HFFc6 (cell line): ENCODE results near the gene SEPTIN3. TPM values are rescaled to one million over a fixed set of nuclear protein-coding genes. Genes with fewer than 3 reads are reported as not detected.

Source experiments
- DNase-seq: peaks from one replicate; pipeline ENCODE4 v3.0.0-alpha.2; 2018
- H3K27ac Mint-ChIP-seq: 2 replicates; pipeline ENCODE4 v1.8.0; 2020; ENCODE audit warnings: mild to moderate bottlenecking, mixed read lengths
- H3K27me3 Mint-ChIP-seq: 2 replicates; pipeline ENCODE4 v1.8.0; 2021; ENCODE audit warnings: mild to moderate bottlenecking, moderate library complexity, mixed read lengths; ENCODE audit not compliant: insufficient read depth
- H3K36me3 Mint-ChIP-seq: 2 replicates; pipeline ENCODE4 v1.8.0; 2021; ENCODE audit warnings: low read depth, mixed read lengths
- H3K4me1 Mint-ChIP-seq: 2 replicates; pipeline ENCODE4 v1.8.0; 2020; ENCODE audit warnings: low read depth, mixed read lengths
- H3K4me3 Mint-ChIP-seq: 2 replicates; pipeline ENCODE4 v1.8.0; 2020; ENCODE audit warnings: mild to moderate bottlenecking, moderate library complexity, mixed read lengths
- H3K9me3 Mint-ChIP-seq: 2 replicates; pipeline ENCODE4 v1.8.0; 2020; ENCODE audit warnings: mild to moderate bottlenecking, mixed read lengths
- total RNA-seq, 6 experiments: library from RNA; stranded (reverse); fragmentation: NEBNext Ultra II Directional; extraction: Animal tissue kit (Norgen Biotek cat#: 25700); gene quantifications; 2 replicates in 1 of 6; 3 replicates in 5 of 6; pipeline ENCODE4 v1.2.3, GENCODE V29; 2021
- TF ChIP-seq, protein P1 (sequence below): fragments of 200-600 bp; sonication (generic); IDR thresholded peaks from 2 replicates; pipeline ENCODE4 v1.5.0; 2021; ENCODE audit warnings: antibody characterized with exemption, mild to moderate bottlenecking

Gene SEPTIN3
- total RNA-seq, 6 experiments from 2014 or later: 0.05 to 0.17 TPM; not detected in 4

DNA sequence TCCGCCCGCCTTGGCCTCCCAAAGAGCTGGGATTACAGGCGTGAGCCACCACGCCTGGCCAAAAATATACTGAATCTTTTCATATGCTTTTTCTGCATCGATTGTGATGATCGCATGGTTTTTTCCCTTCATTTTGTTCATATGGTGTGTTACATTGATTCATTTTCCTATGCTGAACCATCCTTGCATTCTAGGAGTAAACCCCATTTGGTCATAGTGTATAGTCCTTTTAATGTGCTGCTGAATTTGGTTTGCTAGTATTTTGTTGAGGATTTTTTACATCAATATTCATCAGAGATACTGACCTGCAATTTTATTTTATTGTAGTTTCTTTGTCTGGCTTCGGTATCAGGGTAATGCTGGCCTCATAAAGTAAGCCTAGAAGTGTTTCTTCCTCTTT, 41.5 kb downstream of the SEPTIN3 start:
- no peak for DNase-seq
- Mint-ChIP-seq H3K36me3 (peaks cover 9% of the 10 kb centered on the region), H3K27ac (no peak overlapping the region), H3K9me3 (peaks cover 26% of the 10 kb centered on the region), H3K4me1 (no peaks in the 10 kb centered on the region), H3K27me3 (peaks cover 19% of the 10 kb centered on the region), H3K4me3 (no peak overlapping the region)
- TF ChIP-seq, protein P1, sequence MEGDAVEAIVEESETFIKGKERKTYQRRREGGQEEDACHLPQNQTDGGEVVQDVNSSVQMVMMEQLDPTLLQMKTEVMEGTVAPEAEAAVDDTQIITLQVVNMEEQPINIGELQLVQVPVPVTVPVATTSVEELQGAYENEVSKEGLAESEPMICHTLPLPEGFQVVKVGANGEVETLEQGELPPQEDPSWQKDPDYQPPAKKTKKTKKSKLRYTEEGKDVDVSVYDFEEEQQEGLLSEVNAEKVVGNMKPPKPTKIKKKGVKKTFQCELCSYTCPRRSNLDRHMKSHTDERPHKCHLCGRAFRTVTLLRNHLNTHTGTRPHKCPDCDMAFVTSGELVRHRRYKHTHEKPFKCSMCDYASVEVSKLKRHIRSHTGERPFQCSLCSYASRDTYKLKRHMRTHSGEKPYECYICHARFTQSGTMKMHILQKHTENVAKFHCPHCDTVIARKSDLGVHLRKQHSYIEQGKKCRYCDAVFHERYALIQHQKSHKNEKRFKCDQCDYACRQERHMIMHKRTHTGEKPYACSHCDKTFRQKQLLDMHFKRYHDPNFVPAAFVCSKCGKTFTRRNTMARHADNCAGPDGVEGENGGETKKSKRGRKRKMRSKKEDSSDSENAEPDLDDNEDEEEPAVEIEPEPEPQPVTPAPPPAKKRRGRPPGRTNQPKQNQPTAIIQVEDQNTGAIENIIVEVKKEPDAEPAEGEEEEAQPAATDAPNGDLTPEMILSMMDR: no peak

DNA sequence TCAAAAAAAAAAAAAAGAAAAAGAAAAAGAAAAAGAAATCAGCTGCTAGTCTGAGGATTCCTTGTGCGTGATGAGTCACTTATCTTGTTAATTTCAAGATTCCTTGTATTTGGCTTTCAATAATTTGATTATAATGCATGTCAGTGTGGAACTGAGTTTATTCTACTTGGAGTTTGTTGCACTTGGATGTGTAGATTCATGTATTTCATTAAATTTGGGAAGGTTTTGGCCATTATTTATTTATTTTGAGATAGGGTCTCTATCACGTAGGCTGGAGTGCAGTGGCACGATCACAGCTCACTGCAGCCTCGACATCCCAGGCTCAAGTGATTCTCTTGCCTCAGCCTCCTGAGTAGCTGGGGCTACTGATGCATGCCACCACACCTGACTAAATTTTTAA, 44.1 kb downstream of the SEPTIN3 start:
- H3K4me3 Mint-ChIP-seq: no peak overlapping the region
- TF ChIP-seq, protein P1: no peak
- no peak overlapping the region for H3K27ac Mint-ChIP-seq
- H3K27me3 Mint-ChIP-seq: peaks cover 34% of the 10 kb centered on the region
- H3K4me1 Mint-ChIP-seq: no peaks in the 10 kb centered on the region
- H3K36me3 Mint-ChIP-seq: peaks cover 9% of the 10 kb centered on the region
- peaks cover 26% of the 10 kb centered on the region for H3K9me3 Mint-ChIP-seq
- no peak for DNase-seq

- Mint-ChIP-seq H3K27me3 (peaks cover 54% of the 10 kb centered on the region), H3K36me3 (no peaks in the 10 kb centered on the region), H3K4me3 (no peak overlapping the region), H3K4me1 (no peaks in the 10 kb centered on the region), H3K9me3 (peaks cover 7% of the 10 kb centered on the region; the same call in 1 of the 2 replicates), H3K27ac (no peak overlapping the region)
- DNase-seq: no peak
- TF ChIP-seq, protein P1: no peak
Measured at GRCh38 chr22:42016111-42016510, 46.9 kb downstream of the SEPTIN3 start.

DNA sequence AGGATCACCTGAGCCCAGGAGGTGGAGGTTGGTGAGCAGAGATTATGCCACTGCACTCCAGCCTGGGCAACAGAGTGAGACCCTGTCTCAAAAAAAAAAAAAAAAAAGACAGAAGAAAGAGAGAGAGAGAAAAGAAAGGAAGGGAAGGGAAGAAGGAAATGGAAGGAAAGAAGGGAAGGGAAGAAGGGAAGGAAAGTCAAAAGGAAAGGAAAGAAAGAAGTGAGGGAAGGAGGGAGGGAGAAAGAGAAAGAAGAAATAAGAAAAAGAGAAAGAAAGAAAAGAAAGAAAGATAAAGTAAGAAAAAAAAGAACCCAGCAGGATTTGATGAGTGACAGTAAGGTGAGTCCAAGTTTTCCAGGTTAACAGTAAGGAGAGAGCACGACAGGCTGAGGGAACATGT, 49.0 kb downstream of the SEPTIN3 start:
- Mint-ChIP-seq H3K9me3 (no peaks in the 10 kb centered on the region), H3K4me1 (no peaks in the 10 kb centered on the region), H3K4me3 (no peak overlapping the region), H3K27ac (no peak overlapping the region), H3K27me3 (peaks cover 47% of the 10 kb centered on the region), H3K36me3 (no peaks in the 10 kb centered on the region)
- no peak for DNase-seq
- TF ChIP-seq, protein P1: no peak

Other genes with a start within 250 kb of the SEPTIN3 start
- 10 to 100 TPM in 2 of 6 experiments, 1 to 10 TPM in 4; 8.9 to 10.4 (median 9.1) TPM for gene CCDC134, start 168.8 kb upstream of the SEPTIN3 start, total RNA-seq
- gene SREBF2, start 136.3 kb upstream of the SEPTIN3 start, total RNA-seq: 10 to 100 TPM; 29.3 to 42.1 (median 37.6) TPM
- gene SHISA8, start 54.4 kb upstream of the SEPTIN3 start, total RNA-seq: not detected
- under 1 TPM; 0.05 to 0.32 (median 0.25) TPM for gene TNFRSF13C, start 42.6 kb upstream of the SEPTIN3 start, total RNA-seq
- 10 to 100 TPM; 15.6 to 29.4 (median 26.3) TPM for gene CENPM, start 22.3 kb upstream of the SEPTIN3 start, total RNA-seq
- not detected for gene WBP2NL, start 29.3 kb downstream of the SEPTIN3 start, total RNA-seq
- gene NAGA, start 101.4 kb downstream of the SEPTIN3 start, total RNA-seq: 10 to 100 TPM; 19.5 to 24.4 (median 21.7) TPM
- gene PHETA2, start 104.8 kb downstream of the SEPTIN3 start, total RNA-seq: 10 to 100 TPM in 2 of 6 experiments, 1 to 10 TPM in 4; 7.4 to 12.5 (median 7.6) TPM
- gene SMDT1, start 110.3 kb downstream of the SEPTIN3 start, total RNA-seq: 10 to 100 TPM; 46.8 to 55.4 (median 51.7) TPM
- gene NDUFA6, start 121.3 kb downstream of the SEPTIN3 start, total RNA-seq: 10 to 100 TPM; 69.6 to 90.2 (median 81.9) TPM
- gene CYP2D6, start 161.4 kb downstream of the SEPTIN3 start, total RNA-seq: under 1 TPM in 5 of 6 experiments, not detected in 1; 0.13 to 0.35 (median 0.17) TPM